B cell (primary cell): Measurements from ENCODE around the gene NFYC. TPM values are rescaled to one million over a fixed set of nuclear protein-coding genes. Genes with fewer than 3 reads are reported as not detected.
A peak's percentile ranks its signal among the peaks of the same experiment; 100 is the strongest.

Experiments used
- ATAC-seq: fragments of 200-7000 bp; cut with Tn5 transposase; one replicate; pipeline ENCODE4 v1.10.0; 2021; ENCODE audit warnings: low read depth, mild to moderate bottlenecking, moderate number of reproducible peaks, moderate library complexity
- CTCF ChIA-PET: fragments of 350-600 bp; sonication (Branson Sonifier 250); formaldehyde crosslinking; loops from one replicate; lab custom pipeline; 2021; ENCODE audit warnings: antibody characterized with exemption, inconsistent platforms; lab: Charles Lee
- POLR2A ChIA-PET: fragments of 350-600 bp; sonication (Branson Sonifier 250); formaldehyde crosslinking; loops from one replicate; lab custom pipeline; 2021; ENCODE audit warnings: antibody characterized with exemption; lab: Charles Lee
- DNase-seq: peaks from one replicate; pipeline ENCODE4 v3.0.0; 2013
- H2AFZ ChIP-seq: 2 replicates; pipeline ENCODE4 v1.6.1; 2012; ENCODE audit warnings: mild to moderate bottlenecking, low read depth, low read length; ENCODE audit not compliant: insufficient read depth, poor library complexity, severe bottlenecking
- H3K27ac ChIP-seq, 2 donors: 1 replicate in 1 of 2; 2 replicates in 1 of 2; pipeline ENCODE4 v1.5.1; 2012 to 2013; ENCODE audit warnings: low read length in 2 of 2, mild to moderate bottlenecking in 2 of 2, moderate library complexity in 1 of 2
- H3K27me3 ChIP-seq, 4 experiments: fragments of 200-600 bp in 1 of 4; sonication (generic) in 1 of 4; replicated peaks in 1 of 4; 1 replicate in 2 of 4; 2 replicates in 2 of 4; pipeline versions ENCODE4 v1.6.1 to v1.7.0; 2013 to 2016; ENCODE audit warnings: low read length in 3 of 4, mild to moderate bottlenecking in 2 of 4, mixed read lengths in 1 of 4, moderate library complexity in 1 of 4; ENCODE audit not compliant: insufficient read depth in 4 of 4, control insufficient read depth in 3 of 4; ENCODE audit errors: control extremely low read depth in 1 of 4
- H3K36me3 ChIP-seq, 2 experiments: replicated peaks in 1 of 2; 1 replicate in 1 of 2; 2 replicates in 1 of 2; pipeline versions ENCODE4 v1.6.1 to v1.7.1; 2013; ENCODE audit warnings: low read length in 1 of 2; ENCODE audit not compliant: insufficient read depth in 2 of 2, control insufficient read depth in 1 of 2; ENCODE audit errors: control extremely low read depth in 1 of 2, extremely low read depth in 1 of 2
- H3K4me1 ChIP-seq, 2 donors: fragments of 200-600 bp in 1 of 2; sonication (generic) in 1 of 2; 1 replicate in 1 of 2; 2 replicates in 1 of 2; pipeline versions ENCODE4 v1.5.1 to v1.6.1; 2013 to 2017; ENCODE audit warnings: low read length in 2 of 2; ENCODE audit not compliant: control insufficient read depth in 2 of 2, insufficient read depth in 2 of 2
- H3K4me2 ChIP-seq: replicated peaks from 2 replicates; pipeline ENCODE3; 2012; ENCODE audit warnings: mild to moderate bottlenecking, low read depth, low read length; ENCODE audit not compliant: poor library complexity, severe bottlenecking
- H3K4me3 ChIP-seq, 5 experiments: fragments of 200-600 bp in 1 of 5; sonication (generic) in 1 of 5; 1 replicate in 3 of 5; 2 replicates in 2 of 5; pipeline versions ENCODE4 v1.5.1 to v1.7.0; 2011 to 2016; ENCODE audit warnings: low read length in 4 of 5, mild to moderate bottlenecking in 4 of 5, low read depth in 2 of 5, control low read depth in 1 of 5, moderate library complexity in 1 of 5; ENCODE audit not compliant: insufficient read depth in 1 of 5; ENCODE audit errors: control extremely low read depth in 1 of 5, extremely low read depth in 1 of 5
- H3K79me2 ChIP-seq: fragments of 200-600 bp; sonication (generic); one replicate; pipeline ENCODE4 v1.6.0; 2016; ENCODE audit warnings: low read length; ENCODE audit not compliant: control insufficient read depth, insufficient read depth
- H3K9ac ChIP-seq: fragments of 200-600 bp; sonication (generic); 2 replicates; pipeline ENCODE4 v1.6.1; 2017; ENCODE audit warnings: mild to moderate bottlenecking, low read length, moderate library complexity
- H3K9me3 ChIP-seq, 3 donors: one replicate each; pipeline versions ENCODE4 v1.6.1 to v1.7.1; 2013; ENCODE audit warnings: low read length in 2 of 3; ENCODE audit not compliant: control insufficient read depth in 2 of 3, insufficient read depth in 1 of 3; ENCODE audit errors: control extremely low read depth in 1 of 3
- H4K20me1 ChIP-seq: 2 replicates; pipeline ENCODE4 v1.6.0; 2012; ENCODE audit warnings: mild to moderate bottlenecking, low read length; ENCODE audit not compliant: insufficient read depth, control insufficient read depth, poor library complexity, severe bottlenecking
- H3K27ac Mint-ChIP-seq: one replicate; pipeline ENCODE4 v1.8.0; 2021; ENCODE audit warnings: mixed read lengths
- H3K27me3 Mint-ChIP-seq: one replicate; pipeline ENCODE4 v1.8.0; 2021; ENCODE audit warnings: mixed read lengths
- H3K4me1 Mint-ChIP-seq: one replicate; pipeline ENCODE4 v1.8.0; 2021; ENCODE audit warnings: mixed read lengths
- H3K4me3 Mint-ChIP-seq: one replicate; pipeline ENCODE4 v1.8.0; 2021; ENCODE audit warnings: mixed read lengths
- H3K9me3 Mint-ChIP-seq: one replicate; pipeline ENCODE4 v1.8.0; 2022; ENCODE audit warnings: mixed read lengths; ENCODE audit not compliant: insufficient read depth
- EZH2 ChIP-seq: IDR thresholded peaks from 2 replicates; pipeline ENCODE4 v1.6.1; 2012; ENCODE audit warnings: borderline replicate concordance, low read depth, mild to moderate bottlenecking, moderate library complexity, low read length; ENCODE audit not compliant: insufficient read depth, poor library complexity, severe bottlenecking
- WGBS: methylation state at CpG from one replicate; pipeline ENCODE4 v1.1.5; 2013; ENCODE audit warnings: missing lambda C conversion rate; ENCODE audit not compliant: insufficient coverage; 5-methylcytosine and 5-hydroxymethylcytosine counted together
- intact Hi-C: fragments of 100-400 bp; cut with micrococcal nuclease; formaldehyde crosslinking; loops from one replicate; pipeline ENCODE4 v1.10.0; 2022
- polyA plus RNA-seq: library from polyadenylated mRNA; depleted of rRNA; stranded (reverse); fragments of >200 nt; gene quantifications from 2 replicates; pipeline ENCODE4 v1.2.3, GENCODE V29; 2012
- total RNA-seq, 2 donors: library from RNA; stranded (reverse); fragments of 120-200 nt in 1 of 2; gene quantifications; 1 replicate in 1 of 2; 2 replicates in 1 of 2; pipeline versions ENCODE4 v1.2.3 to v1.2.4, GENCODE V29; 2013 to 2022
- TF ChIP-seq, protein P1 (sequence below): fragments of 200-600 bp; IDR thresholded peaks from one replicate; pipeline ENCODE4 v1.8.0; 2022; ENCODE audit warnings: antibody characterized with exemption, mild to moderate bottlenecking

Gene NFYC
- total and polyA plus RNA-seq, 2 donors (not counting 1 experiment from before 2014, with no cell fraction given) = 88.7 to 123 TPM

DNA sequence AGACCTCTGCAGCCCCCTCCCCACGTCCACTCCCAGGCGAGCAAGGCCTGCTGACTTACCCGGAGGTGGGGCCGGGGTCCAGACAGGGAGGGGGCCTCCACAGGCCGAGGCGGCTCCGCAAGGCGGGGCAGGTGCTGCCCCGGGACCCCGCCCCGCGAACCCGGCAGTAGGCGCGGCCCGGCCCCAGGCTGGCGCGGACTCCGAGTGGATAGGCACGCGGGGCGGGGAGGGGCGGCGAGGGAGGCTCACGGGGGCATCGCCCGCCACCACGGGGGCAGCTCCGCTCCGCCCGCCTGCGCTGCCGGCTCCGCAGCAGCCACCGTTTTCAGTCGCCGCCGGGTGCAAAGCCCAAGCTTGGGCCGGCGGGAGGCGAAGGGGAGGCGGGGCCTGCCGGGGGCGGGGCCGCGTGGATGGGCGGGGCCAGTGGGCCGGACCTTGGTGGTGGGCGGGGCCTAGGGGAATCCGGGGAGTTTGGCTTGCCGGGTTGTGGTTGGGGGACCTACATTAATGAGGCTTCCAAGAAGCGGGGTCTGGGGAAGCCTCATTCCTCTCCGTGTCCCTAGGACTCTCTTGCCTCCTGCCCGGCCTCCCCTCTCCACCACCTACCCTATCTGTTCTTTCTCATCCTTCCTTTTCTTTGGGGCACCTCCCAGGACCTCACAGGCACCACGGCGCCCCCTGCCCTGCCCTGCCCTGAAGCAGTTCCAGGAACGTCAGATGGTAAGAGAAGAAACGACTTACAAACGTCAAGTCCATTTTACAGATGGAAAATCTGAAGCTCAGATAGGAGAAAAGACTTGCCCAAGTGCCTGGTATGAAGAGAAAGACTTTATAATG is 26.0 kb upstream of the NFYC start, which contains the start of gene RIMS3:
TSS of gene RIMS3 (minus strand) at position 348 of the 837 bp plus-strand sequence. CDS start 23,757 bp downstream, outside the sequence.
- intact Hi-C loops = loop anchor here (1.0 to 5.0 kb wide), 4 partner anchors 26 to 312 kb away; partner anchors contain the start of genes CITED4, CTPS1 and NFYC
- Histone ChIP-seq H3K36me3 (no peaks in the 10 kb centered on the region), H3K9me3 (no peaks in the 10 kb centered on the region), H3K79me2 (no peaks in the 10 kb centered on the region), H3K4me1 (peaks cover 12 to 27% of the 10 kb centered on the region in 2 donors), H3K27me3 (no peaks in the 10 kb centered on the region), H3K9ac (peak within 1 kb of the TSS; percentile 62), H3K4me3 (peak within 1 kb of the TSS; percentile 9 to 69 (median 58)), H2AFZ (peak within 1 kb of the TSS; percentile 81), H3K4me2 (peak within 1 kb of the TSS; percentile 78), H4K20me1 (no peaks in the 10 kb centered on the region), H3K27ac (peak within 1 kb of the TSS in 1 of 2 donors; percentile 13)
- Mint-ChIP-seq H3K27me3 (no peaks in the 10 kb centered on the region), H3K27ac (peak within 1 kb of the TSS; percentile 73), H3K9me3 (no peaks in the 10 kb centered on the region), H3K4me3 (peak within 1 kb of the TSS; percentile 97), H3K4me1 (peaks cover 33% of the 10 kb centered on the region)
- ChIA-PET POLR2A (interaction anchor here (3.1 kb wide), 1 partner anchor 26 kb away, joined by 12 read pairs; the partner anchor contains the start of gene NFYC), CTCF (interaction anchor here (0.7 to 7.2 kb wide), 6 partner anchors 26 to 287 kb away, joined by 3 to 48 read pairs (median 3); partner anchors contain the start of gene NFYC)
- 1% methylated on average over 52 of the region's 59 CpGs for WGBS
- TF ChIP-seq, protein P1, sequence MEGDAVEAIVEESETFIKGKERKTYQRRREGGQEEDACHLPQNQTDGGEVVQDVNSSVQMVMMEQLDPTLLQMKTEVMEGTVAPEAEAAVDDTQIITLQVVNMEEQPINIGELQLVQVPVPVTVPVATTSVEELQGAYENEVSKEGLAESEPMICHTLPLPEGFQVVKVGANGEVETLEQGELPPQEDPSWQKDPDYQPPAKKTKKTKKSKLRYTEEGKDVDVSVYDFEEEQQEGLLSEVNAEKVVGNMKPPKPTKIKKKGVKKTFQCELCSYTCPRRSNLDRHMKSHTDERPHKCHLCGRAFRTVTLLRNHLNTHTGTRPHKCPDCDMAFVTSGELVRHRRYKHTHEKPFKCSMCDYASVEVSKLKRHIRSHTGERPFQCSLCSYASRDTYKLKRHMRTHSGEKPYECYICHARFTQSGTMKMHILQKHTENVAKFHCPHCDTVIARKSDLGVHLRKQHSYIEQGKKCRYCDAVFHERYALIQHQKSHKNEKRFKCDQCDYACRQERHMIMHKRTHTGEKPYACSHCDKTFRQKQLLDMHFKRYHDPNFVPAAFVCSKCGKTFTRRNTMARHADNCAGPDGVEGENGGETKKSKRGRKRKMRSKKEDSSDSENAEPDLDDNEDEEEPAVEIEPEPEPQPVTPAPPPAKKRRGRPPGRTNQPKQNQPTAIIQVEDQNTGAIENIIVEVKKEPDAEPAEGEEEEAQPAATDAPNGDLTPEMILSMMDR = peak; percentile 32
- no peak for TF ChIP-seq EZH2
- ATAC-seq = peak; percentile 86
- DNase-seq = peak; percentile 90
